HAP-1 (cell line): ENCODE data around the gene TMEM212.
"Not testable (repeated sequence)": the region's sequence is repeated elsewhere in the genome, so short reads cannot be mapped to it uniquely, and the experiment has no call there.

Source experiments
- DNase-seq, 2 experiments: peaks; one replicate each; pipeline ENCODE4 v3.0.0-alpha.2; 2016 to 2020; ENCODE audit warnings: low spot score in 2 of 2
- H3K27me3 ChIP-seq: fragments of 250-450 bp; sonication (Bioruptor Pico); 2 replicates; pipeline ENCODE4 v1.5.1; 2020; ENCODE audit warnings: low read depth, mild to moderate bottlenecking, moderate library complexity
- H3K36me3 ChIP-seq: fragments of 250-450 bp; sonication (Bioruptor Pico); replicated peaks from 2 replicates; pipeline ENCODE4 v1.5.1; 2020; ENCODE audit warnings: mild to moderate bottlenecking
- H3K4me1 ChIP-seq: fragments of 250-450 bp; sonication (Bioruptor Pico); 2 replicates; pipeline ENCODE4 v1.5.1; 2020; ENCODE audit warnings: mild to moderate bottlenecking
- H3K4me3 ChIP-seq: fragments of 250-450 bp; sonication (Bioruptor Pico); 2 replicates; pipeline ENCODE4 v1.5.1; 2020; ENCODE audit warnings: mild to moderate bottlenecking, moderate library complexity
- H3K9me3 ChIP-seq: fragments of 250-450 bp; sonication (Bioruptor Pico); 2 replicates; pipeline ENCODE4 v1.5.1; 2020; ENCODE audit warnings: mild to moderate bottlenecking, moderate library complexity
- in situ Hi-C: fragments of 300-500 bp; cut with MboI; formaldehyde crosslinking; loops from 3 replicates; pipeline ENCODE4 v1.14.3; 2020; ENCODE audit warnings: low sequenced_read_pairs, inconsistent platforms, mixed read lengths

TMEM212 gene

GRCh38 chr3:171883257-171883892 is 40.2 kb downstream of the TMEM212 start:
- DNase-seq, result peak in 1 of 2 experiments; percentile 92
- H3K4me1 ChIP-seq, result peaks cover 29% of the 10 kb centered on the region
- in situ Hi-C loops, result no loop called here
- H3K27me3 ChIP-seq, result no peaks in the 10 kb centered on the region
- no peak overlapping the region for H3K4me3 ChIP-seq
- no peaks in the 10 kb centered on the region for H3K9me3 ChIP-seq
- no peaks in the 10 kb centered on the region for H3K36me3 ChIP-seq

GRCh38 chr3:171883893-171884279 is 40.7 kb downstream of the TMEM212 start:
- in situ Hi-C loops, result no loop called here
- no peaks in the 10 kb centered on the region for H3K36me3 ChIP-seq

DNA sequence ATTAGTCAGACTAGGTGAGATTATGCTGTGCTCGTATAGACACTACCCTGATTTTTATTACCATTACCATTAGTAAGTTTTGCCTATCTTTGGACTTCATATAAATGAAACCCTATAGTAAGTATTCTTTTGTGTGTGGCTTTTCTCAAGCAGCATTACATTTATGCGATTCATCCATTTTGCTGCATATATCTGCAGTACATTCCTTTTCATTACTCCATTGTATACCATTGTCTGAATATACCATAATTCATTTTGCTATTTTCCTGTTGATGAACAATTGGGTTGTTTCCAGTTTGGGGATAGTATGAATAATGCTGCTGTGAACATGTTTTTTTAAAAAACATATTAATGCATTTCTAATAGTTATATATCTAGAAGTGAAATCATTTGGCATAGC is 45.3 kb downstream of the TMEM212 start:
- in situ Hi-C loops, result no loop called here
- Histone ChIP-seq H3K27me3 (peaks cover 14% of the 10 kb centered on the region; the same call in 1 of the 2 replicates), H3K9me3 (no peaks in the 10 kb centered on the region; the same call in 1 of the 2 replicates), H3K4me3 (no peak overlapping the region), H3K4me1 (peaks cover 2% of the 10 kb centered on the region), H3K36me3 (no peaks in the 10 kb centered on the region)
- no peak for DNase-seq

More at GRCh38 chr3:171883893-171884279, 40.7 kb downstream of the TMEM212 start:
- H3K9me3 ChIP-seq, result no peaks in the 10 kb centered on the region; the same call in 1 of the 2 replicates
- H3K4me3 ChIP-seq, result no peak overlapping the region
- H3K27me3 ChIP-seq, result no peaks in the 10 kb centered on the region
- H3K4me1 ChIP-seq, result peaks cover 27% of the 10 kb centered on the region
- DNase-seq, result no peak

DNA sequence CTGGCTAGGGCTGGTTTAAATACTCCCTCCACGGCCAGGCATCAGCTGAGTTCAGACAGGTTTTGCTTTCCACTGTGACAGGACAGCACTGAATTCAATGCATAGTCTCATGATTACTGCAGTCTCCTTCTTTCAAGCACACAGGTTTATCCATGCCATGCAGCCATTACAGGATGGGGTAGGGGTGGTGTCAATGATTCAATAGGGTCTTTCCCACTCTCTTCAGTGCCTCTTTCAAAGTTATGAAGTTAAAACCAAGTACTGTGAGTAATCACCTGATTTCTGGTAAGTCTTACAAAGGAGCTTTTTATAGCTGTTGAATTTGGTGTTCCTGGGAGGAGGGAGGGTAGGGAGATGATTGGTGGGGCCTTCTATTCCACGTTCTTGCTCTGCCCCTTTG is 47.2 kb downstream of the TMEM212 start:
- in situ Hi-C loops, result no loop called here
- Histone ChIP-seq H3K36me3 (no peaks in the 10 kb centered on the region), H3K9me3 (no peaks in the 10 kb centered on the region; the same call in 1 of the 2 replicates), H3K27me3 (peaks cover 16% of the 10 kb centered on the region; the same call in 1 of the 2 replicates), H3K4me3 (no peak overlapping the region), H3K4me1 (no peaks in the 10 kb centered on the region; the same call in 1 of the 2 replicates)
- DNase-seq, result no peak

DNA sequence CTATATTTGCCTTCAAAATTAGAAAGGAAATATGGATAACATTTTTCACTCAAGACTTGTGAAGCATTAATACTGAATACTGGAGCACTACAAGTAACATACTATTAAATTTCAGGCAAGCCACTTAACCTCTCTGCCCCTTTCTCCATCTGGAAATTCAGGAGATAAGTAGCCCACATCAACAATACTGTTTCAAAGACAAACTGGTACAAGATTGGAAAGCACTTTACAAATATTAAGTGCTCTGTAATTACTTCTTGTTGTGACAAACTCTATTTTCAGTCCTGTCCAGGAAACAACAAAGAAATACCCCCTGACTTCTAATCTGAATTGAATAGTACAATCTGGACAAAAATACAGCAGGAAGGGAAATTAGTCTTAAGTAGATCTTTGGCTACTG is 49.3 kb downstream of the TMEM212 start:
- H3K36me3 ChIP-seq, result no peaks in the 10 kb centered on the region
- peaks cover 16% of the 10 kb centered on the region; the same call in 1 of the 2 replicates for H3K27me3 ChIP-seq
- no peaks in the 10 kb centered on the region; the same call in 1 of the 2 replicates for H3K4me1 ChIP-seq
- no peak for DNase-seq
- H3K9me3 ChIP-seq, result no peaks in the 10 kb centered on the region; the same call in 1 of the 2 replicates
- in situ Hi-C loops, result no loop called here
- no peak overlapping the region for H3K4me3 ChIP-seq

- Histone ChIP-seq H3K9me3 (no peaks in the 10 kb centered on the region), H3K4me3 (no peak overlapping the region), H3K4me1 (no peaks in the 10 kb centered on the region; the same call in 1 of the 2 replicates), H3K36me3 (no peaks in the 10 kb centered on the region), H3K27me3 (peaks cover 16% of the 10 kb centered on the region; the same call in 1 of the 2 replicates)
- in situ Hi-C loops, result no loop called here
- DNase-seq, result no peak
These were observed 52.1 kb downstream of the TMEM212 start for GRCh38 chr3:171895291-171895690.

DNA sequence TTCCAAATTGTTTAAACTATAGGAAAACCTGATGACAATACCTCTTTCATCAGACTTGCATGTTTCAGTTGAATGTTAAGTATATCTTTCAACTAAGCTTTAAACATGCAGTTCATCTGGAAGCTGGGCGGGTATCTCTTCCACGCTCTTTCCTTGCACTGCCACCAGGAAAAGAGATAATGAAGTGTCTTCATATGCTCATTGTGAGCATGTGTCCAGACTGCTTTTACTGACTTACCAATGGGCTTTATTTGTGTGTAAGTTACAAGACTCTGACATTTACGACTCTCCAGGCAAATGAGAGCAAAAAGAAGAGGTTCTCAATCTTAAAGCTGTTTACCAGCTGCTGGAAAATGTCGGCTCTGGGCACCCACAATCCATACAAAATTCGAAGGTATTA is 52.8 kb downstream of the TMEM212 start:
- in situ Hi-C loops, result no loop called here
- Histone ChIP-seq H3K36me3 (no peaks in the 10 kb centered on the region), H3K4me1 (no peaks in the 10 kb centered on the region; the same call in 1 of the 2 replicates), H3K27me3 (peaks cover 16% of the 10 kb centered on the region; the same call in 1 of the 2 replicates), H3K4me3 (no peak overlapping the region), H3K9me3 (no peaks in the 10 kb centered on the region)
- DNase-seq, result no peak

DNA sequence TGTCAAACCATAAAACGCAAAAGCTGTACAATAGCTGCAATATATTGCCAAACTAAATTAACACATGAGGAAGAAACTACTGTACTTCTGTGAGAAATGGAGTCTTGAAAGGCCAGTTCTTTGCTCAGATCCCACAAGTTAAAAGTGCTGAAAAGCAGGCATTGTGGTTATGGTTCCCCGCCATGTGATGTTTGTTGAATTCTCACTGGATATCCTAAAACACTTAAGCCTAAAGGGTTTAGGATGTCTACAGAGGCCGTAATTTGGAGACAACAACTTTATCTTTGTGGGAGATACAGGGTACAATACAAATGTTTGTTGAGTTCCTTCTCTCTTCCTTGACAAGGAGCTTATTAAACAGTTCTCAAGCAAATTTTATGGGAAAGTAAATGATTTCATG is 53.2 kb downstream of the TMEM212 start:
- Histone ChIP-seq H3K27me3 (peaks cover 16% of the 10 kb centered on the region; the same call in 1 of the 2 replicates), H3K4me1 (no peaks in the 10 kb centered on the region), H3K4me3 (no peak overlapping the region), H3K36me3 (no peaks in the 10 kb centered on the region), H3K9me3 (no peaks in the 10 kb centered on the region)
- in situ Hi-C loops, result no loop called here
- no peak for DNase-seq

DNA sequence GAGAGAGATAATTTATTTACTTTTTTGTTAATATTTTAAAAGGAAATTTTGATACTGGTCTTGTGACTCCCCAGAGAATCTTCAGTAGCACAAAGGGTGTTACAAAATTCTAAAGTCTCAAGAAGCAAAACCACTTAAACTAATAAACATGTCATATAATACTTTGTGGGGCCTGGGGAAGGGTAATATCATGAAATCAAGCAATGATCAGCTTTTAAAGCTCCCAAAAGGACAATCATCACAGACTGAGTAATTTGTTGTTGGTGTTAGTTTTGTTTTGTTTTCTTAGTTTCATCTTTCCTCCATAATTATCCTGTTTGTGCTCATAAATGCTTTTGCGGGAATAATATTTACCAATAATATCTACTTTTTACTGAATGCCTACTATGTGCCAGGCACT is 55.0 kb downstream of the TMEM212 start:
- Histone ChIP-seq H3K4me1 (no peaks in the 10 kb centered on the region), H3K4me3 (no peak overlapping the region), H3K27me3 (0 out of 2 replicates have a peak, but pooled peaks cover 5% of the 10 kb centered on the region), H3K36me3 (no peaks in the 10 kb centered on the region), H3K9me3 (no peaks in the 10 kb centered on the region)
- in situ Hi-C loops, result no loop called here
- no peak for DNase-seq

DNA sequence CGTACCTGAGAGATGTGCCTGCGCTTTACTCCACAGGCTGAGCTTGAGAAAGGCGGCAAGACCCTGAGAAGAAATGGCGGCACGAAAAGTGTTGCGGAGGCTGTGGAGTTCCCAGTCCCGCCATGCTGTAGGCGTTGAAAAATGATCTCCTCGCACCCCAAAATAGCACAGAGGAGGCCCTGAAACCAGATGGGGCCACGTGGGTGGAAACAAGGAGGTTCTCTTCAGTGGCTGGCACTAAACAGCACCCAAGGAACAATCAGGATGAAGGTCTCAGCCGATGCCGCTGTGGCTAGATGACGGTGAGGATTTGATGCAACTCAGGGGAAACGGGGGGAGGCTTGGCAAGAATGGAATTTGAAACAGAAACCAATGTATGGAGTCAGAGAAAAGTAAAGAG is 57.3 kb downstream of the TMEM212 start:
- Histone ChIP-seq H3K36me3 (no peaks in the 10 kb centered on the region), H3K4me3 (no peak overlapping the region), H3K4me1 (no peaks in the 10 kb centered on the region), H3K27me3 (no peaks in the 10 kb centered on the region), H3K9me3 (no peaks in the 10 kb centered on the region)
- DNase-seq, result no peak
- in situ Hi-C loops, result no loop called here

DNA sequence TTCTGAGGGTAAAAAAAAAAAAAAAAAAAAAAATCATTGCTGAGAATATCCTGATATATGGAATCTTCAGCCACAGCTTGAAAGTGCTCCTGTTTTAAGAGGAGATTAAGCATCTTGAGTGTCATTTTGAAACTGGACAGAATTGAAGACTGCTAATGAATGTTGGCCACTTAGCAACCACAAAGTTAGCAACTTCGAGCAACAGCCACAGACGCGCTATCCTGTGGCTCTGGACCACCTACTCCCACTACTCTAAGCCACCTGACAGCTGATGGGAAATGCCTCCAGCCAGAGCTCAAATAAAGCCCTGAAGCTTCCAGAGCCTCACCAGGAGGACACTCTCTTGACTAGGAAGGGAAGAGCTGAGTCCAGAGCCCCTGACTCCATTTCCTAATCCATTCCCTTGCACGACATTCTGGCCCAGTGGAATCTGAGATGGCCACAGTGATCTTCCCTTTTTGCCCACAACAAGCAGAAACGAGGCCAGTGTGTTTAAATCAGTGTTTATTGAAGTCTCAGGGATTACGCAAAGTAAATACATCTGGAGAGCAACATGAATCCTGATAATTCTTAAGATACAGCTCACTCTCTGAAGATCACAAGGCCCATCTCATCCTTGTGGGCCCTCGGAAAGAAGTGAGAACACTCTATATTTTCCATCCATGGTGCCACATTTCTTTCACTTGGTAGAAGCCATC is 58.6 kb downstream of the TMEM212 start:
- Histone ChIP-seq H3K9me3 (no peaks in the 10 kb centered on the region), H3K36me3 (no peaks in the 10 kb centered on the region), H3K4me3 (no peak overlapping the region), H3K4me1 (no peaks in the 10 kb centered on the region), H3K27me3 (no peaks in the 10 kb centered on the region)
- DNase-seq, result no peak
- in situ Hi-C loops, result no loop called here

DNA sequence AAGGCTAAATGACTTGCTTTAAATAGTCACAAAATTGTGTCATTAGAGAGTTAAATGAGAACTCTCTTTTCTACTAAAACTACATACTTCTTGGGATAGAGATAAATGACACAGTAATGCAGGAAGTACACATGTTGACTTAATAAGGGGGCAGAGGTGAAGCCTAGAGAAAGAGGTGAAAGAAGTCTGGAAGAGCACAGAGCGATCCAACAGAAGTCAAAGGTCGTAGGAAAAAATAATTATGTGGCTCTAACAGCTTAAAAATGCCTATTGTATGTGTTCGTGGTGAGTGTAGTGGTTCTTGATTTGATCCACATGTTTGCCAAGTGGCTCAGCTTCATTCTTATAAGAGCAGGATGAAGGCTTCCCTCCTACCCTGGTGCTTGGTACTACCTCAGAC is 61.7 kb downstream of the TMEM212 start:
- no peaks in the 10 kb centered on the region for H3K4me1 ChIP-seq
- H3K4me3 ChIP-seq, result no peak overlapping the region
- no peaks in the 10 kb centered on the region for H3K27me3 ChIP-seq
- in situ Hi-C loops, result no loop called here
- no peaks in the 10 kb centered on the region; the same call in 1 of the 2 replicates for H3K9me3 ChIP-seq
- H3K36me3 ChIP-seq, result no peaks in the 10 kb centered on the region
- no peak for DNase-seq

DNA sequence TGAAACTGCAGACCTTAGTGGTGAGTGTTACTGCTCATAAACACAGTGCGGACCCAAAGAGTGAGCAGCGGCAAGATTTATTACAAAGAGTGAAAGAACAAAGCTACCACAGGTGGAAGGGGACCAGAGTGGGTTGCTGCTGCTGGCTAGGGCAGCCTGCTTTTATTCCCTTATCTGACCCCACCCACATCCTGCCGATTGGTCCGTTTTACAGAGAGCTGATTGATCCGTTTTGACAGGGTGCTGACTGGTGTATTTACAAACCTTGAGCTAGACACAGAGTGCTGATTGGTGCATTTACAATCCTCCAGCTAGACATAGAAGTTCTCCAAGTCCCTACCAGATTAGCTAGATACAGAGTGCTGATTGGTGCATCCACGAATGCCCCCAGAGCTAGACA is 63.4 kb downstream of the TMEM212 start:
- H3K4me3 ChIP-seq, in situ Hi-C loops, DNase-seq, H3K9me3 ChIP-seq, H3K4me1 ChIP-seq, H3K27me3 ChIP-seq, H3K36me3 ChIP-seq: not testable (repeated sequence)

DNA sequence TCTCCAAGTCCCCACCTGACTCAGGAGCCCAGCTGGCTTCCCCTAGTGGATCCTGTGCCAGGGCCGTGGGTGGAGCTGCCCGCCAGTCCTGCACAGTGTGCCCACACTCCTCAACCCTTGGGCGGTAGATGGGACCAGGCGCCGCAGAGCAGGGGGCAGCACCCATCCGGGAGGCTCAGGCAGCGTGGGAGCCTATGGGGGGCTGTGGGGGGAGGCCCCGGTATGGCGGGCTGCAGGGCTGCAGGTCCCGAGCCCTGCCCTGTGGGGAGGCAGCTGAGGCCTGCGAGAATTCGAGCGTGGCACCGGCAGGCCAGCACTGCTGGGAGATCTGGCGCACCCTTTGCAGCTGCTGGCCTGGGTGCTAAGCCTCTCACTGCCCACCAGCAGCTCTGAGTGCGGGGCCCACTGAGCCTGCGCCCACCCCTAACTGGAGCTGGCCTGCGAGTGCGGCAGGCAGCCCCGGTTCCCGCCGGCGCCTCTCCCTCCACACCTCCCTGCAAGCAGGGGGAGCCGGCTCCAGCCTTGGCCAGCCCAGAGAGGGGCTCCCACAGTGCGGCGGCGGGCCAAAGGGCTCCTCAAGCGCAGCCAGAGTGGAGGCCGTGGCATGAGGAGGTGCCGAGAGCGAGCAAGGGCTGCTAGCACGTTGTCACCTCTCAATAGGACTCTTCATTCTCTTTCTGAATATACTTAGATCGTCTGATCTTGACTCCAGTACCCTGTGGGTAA is 64.0 kb downstream of the TMEM212 start:
- in situ Hi-C loops, result no loop called here
- H3K36me3 ChIP-seq, result no peaks in the 10 kb centered on the region

More for the DNA sequence above, 64.0 kb downstream of the TMEM212 start:
- Histone ChIP-seq H3K9me3 (no peaks in the 10 kb centered on the region; the same call in 1 of the 2 replicates), H3K27me3 (no peaks in the 10 kb centered on the region), H3K4me3 (no peak overlapping the region), H3K4me1 (no peaks in the 10 kb centered on the region)
- no peak for DNase-seq
